GM12875 (cell line): ENCODE measurements around the gene KCNJ14.

Experiments
- H3K4me3 ChIP-seq: one replicate; pipeline ENCODE4 v1.5.1; 2011; ENCODE audit warnings: low read depth, low read length, control low read depth
- CTCF ChIP-seq: IDR thresholded peaks from 2 replicates; pipeline ENCODE4 v1.5.1; 2011; ENCODE audit warnings: low read depth, mild to moderate bottlenecking, control low read depth, inconsistent platforms, low read length, moderate library complexity, borderline replicate concordance; ENCODE audit not compliant: insufficient read depth

The KCNJ14 gene

DNA sequence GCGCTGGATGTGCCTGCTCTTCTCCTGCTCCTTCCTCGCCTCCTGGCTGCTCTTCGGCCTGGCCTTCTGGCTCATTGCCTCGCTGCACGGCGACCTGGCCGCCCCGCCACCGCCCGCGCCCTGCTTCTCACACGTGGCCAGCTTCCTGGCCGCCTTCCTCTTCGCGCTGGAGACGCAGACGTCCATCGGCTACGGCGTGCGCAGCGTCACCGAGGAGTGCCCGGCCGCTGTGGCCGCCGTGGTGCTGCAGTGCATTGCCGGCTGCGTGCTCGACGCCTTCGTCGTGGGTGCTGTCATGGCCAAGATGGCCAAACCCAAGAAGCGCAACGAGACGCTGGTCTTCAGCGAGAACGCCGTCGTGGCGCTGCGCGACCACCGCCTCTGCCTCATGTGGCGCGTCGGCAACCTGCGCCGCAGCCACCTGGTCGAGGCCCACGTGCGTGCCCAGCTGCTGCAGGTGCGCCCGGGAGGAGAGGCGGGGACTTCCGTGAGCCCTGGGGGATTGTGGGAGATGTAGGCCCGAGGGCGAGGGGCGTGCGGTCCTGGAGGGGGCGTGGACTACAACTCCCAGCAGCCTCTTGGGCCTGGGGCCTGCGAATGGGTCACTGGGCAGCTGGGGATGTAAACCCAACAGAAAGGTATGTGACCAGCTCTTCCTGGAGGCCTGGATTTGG is 6.7 kb downstream of the KCNJ14 start:
- H3K4me3 ChIP-seq: no peak overlapping the region
- no peak for TF ChIP-seq CTCF

DNA sequence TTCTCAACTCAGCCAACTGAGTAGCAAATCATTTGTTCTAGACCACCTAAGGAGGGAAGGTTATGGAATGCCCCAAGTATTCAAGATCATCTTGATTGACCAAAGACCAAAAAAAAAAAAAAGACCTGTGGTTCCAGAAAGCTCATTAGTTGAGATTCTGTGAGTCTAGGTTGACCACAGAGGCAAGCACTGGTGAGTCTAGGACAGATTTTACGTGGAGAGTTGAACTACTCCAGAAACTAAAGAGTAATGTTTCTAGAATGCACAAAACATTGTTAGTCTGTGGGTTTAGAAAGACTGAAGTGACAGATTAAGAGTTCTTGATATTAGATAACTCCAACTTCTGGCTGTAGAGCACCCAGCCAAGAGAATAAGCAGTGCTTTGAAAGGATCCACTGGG is 9.8 kb downstream of the KCNJ14 start:
- no peak for TF ChIP-seq CTCF
- H3K4me3 ChIP-seq: no peak overlapping the region

- TF ChIP-seq CTCF: no peak
- no peak overlapping the region for H3K4me3 ChIP-seq
Measured at GRCh38 chr19:48466561-48467325, 11.4 kb downstream of the KCNJ14 start.

DNA sequence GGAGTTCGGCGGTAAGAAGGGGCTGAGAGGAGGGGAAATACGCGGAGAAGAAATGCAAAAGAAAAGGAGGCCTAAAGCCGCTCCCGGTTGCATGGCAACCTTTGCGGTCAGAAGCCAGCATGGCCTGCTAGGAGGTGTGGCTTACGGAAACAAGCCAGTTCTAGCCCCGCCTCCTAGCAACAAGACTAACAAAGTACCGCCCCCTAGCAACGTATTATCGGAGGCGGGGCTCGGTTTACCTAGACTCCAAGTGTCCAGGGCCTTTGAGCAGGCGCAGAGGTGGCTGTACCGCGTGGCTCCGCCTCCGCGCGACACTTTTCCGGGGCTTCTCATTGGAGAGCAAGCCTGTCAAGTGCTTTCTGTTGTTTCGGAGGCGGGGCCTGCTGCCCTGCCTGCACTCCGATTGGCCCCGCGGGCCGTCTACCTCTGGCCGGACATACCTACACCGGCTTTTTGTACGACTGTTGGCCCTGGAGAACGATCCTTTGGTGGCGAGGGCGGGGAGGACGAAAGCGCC is 13.5 kb downstream of the KCNJ14 start:
- TF ChIP-seq CTCF: no peak
- peak overlapping the region; percentile 94 for H3K4me3 ChIP-seq

- TF ChIP-seq CTCF: no peak
Measured at GRCh38 chr19:48469289-48469881, 14.0 kb downstream of the KCNJ14 start, which contains the start of gene CYTH2. Gene CYTH2 (plus strand): TSS chr19:48469369. CDS start chr19:48469508, 139 bp downstream.

DNA sequence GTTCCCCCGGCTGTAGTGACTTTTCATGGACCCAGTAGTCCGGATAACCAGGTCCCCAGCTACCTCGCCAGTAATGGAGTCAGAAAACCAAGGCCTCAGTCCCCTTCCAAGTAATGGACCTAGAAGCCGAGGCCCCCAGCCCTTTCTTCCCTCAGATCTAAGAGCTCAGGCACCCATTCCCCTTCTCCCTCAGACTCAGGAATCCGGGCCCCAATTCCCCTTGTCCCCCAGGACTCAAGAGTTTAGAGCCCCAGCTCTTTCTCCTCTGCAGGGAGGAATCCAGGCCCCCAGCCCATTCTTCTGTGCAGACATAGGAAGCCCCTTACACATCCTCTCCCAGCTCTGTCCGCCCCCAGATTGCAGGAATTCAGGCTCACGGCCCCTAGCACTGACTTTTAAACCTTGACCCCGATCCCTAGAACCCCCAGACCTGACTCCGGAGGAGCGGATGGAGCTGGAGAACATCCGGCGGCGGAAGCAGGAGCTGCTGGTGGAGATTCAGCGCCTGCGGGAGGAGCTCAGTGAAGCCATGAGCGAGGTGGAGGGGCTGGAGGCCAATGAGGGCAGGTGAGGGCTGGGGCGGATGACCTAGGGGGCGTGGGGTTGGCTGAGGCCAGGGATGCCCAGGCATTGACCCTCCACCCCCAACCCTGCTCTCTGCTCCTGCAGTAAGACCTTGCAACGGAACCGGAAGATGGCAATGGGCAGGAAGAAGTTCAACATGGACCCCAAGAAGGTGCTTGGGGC is 14.7 kb downstream of the KCNJ14 start:
- TF ChIP-seq CTCF: no peak
- peak overlapping the region; percentile 94 for H3K4me3 ChIP-seq

More at GRCh38 chr19:48469289-48469881, 14.0 kb downstream of the KCNJ14 start, which contains the start of gene CYTH2:
- H3K4me3 ChIP-seq: peak within 1 kb of the TSS; percentile 94
